Measurements from ENCODE around the gene SBF1.

The SBF1 gene

GRCh38 chr22:50467341-50467740, 7.5 kb downstream of the SBF1 start:
- H3K9ac ChIP-seq (ENCODE audit: low read length), result peak overlapping the region; percentile 8; the same call in 1 of the 2 replicates

GRCh38 chr22:50465066-50465930, 9.5 kb downstream of the SBF1 start:
- no peaks in the 10 kb centered on the region for H3K9me3 ChIP-seq (ENCODE audit: low read length)
- no peak overlapping the region for H3K4me2 ChIP-seq (ENCODE audit: low read length)
- peaks cover 34% of the 10 kb centered on the region for H3K4me1 ChIP-seq (ENCODE audit: insufficient read depth, low read length, severe bottlenecking)
- no peaks in the 10 kb centered on the region for H4K20me1 ChIP-seq (ENCODE audit: insufficient read depth, low read length)
- no peaks in the 10 kb centered on the region for H3F3A ChIP-seq (ENCODE audit: insufficient read depth, low read length)
- TF ChIP-seq, protein P1, sequence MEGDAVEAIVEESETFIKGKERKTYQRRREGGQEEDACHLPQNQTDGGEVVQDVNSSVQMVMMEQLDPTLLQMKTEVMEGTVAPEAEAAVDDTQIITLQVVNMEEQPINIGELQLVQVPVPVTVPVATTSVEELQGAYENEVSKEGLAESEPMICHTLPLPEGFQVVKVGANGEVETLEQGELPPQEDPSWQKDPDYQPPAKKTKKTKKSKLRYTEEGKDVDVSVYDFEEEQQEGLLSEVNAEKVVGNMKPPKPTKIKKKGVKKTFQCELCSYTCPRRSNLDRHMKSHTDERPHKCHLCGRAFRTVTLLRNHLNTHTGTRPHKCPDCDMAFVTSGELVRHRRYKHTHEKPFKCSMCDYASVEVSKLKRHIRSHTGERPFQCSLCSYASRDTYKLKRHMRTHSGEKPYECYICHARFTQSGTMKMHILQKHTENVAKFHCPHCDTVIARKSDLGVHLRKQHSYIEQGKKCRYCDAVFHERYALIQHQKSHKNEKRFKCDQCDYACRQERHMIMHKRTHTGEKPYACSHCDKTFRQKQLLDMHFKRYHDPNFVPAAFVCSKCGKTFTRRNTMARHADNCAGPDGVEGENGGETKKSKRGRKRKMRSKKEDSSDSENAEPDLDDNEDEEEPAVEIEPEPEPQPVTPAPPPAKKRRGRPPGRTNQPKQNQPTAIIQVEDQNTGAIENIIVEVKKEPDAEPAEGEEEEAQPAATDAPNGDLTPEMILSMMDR (IDR thresholded peaks at IDR 0.05; ENCODE audit: low read length), result no peak
- TF ChIP-seq EZH2 (IDR thresholded peaks at IDR 0.05; ENCODE audit: borderline replicate concordance, low read length), result no peak
- no peaks in the 10 kb centered on the region for H3K79me2 ChIP-seq (ENCODE audit: insufficient read depth, low read length)
- H3K4me3 ChIP-seq (ENCODE audit: low read depth, low read length, poor library complexity, severe bottlenecking), result no peak overlapping the region
- no peak overlapping the region for H2AFZ ChIP-seq (ENCODE audit: low read length)
- H3K36me3 ChIP-seq (ENCODE audit: insufficient read depth, low read length), result peaks cover 70% of the 10 kb centered on the region
- H3K9me2 ChIP-seq (ENCODE audit: low read depth, low read length), result no peaks in the 10 kb centered on the region
- no peaks in the 10 kb centered on the region for H3K27me3 ChIP-seq (ENCODE audit: insufficient read depth, low read length)
- no peak overlapping the region for H3K27ac ChIP-seq (ENCODE audit: low read depth, low read length, poor library complexity, severe bottlenecking)
- H3K9ac ChIP-seq (ENCODE audit: low read length), result no peak overlapping the region

More at GRCh38 chr22:50467341-50467740, 7.5 kb downstream of the SBF1 start:
- H3K9me2 ChIP-seq (ENCODE audit: low read depth, low read length), result no peaks in the 10 kb centered on the region
- peaks cover 9% of the 10 kb centered on the region for H3K79me2 ChIP-seq (ENCODE audit: insufficient read depth, low read length)
- peak overlapping the region; percentile 70; the same call in 1 of the 2 replicates for H3K4me2 ChIP-seq (ENCODE audit: low read length)
- TF ChIP-seq, protein P1 (IDR thresholded peaks at IDR 0.05; ENCODE audit: low read length), result no peak
- TF ChIP-seq EZH2 (IDR thresholded peaks at IDR 0.05; ENCODE audit: borderline replicate concordance, low read length), result no peak
- H3F3A ChIP-seq (ENCODE audit: insufficient read depth, low read length), result no peaks in the 10 kb centered on the region
- no peaks in the 10 kb centered on the region for H3K9me3 ChIP-seq (ENCODE audit: low read length)
- peaks cover 54% of the 10 kb centered on the region for H3K4me1 ChIP-seq (ENCODE audit: insufficient read depth, low read length, severe bottlenecking)
- no peaks in the 10 kb centered on the region for H4K20me1 ChIP-seq (ENCODE audit: insufficient read depth, low read length)
- H3K27me3 ChIP-seq (ENCODE audit: insufficient read depth, low read length), result no peaks in the 10 kb centered on the region
- H2AFZ ChIP-seq (ENCODE audit: low read length), result no peak overlapping the region
- H3K27ac ChIP-seq (ENCODE audit: low read depth, low read length, poor library complexity, severe bottlenecking), result peak overlapping the region; percentile 98
- H3K36me3 ChIP-seq (ENCODE audit: insufficient read depth, low read length), result peaks cover 51% of the 10 kb centered on the region
- H3K4me3 ChIP-seq (ENCODE audit: low read depth, low read length, poor library complexity, severe bottlenecking), result peak overlapping the region; percentile 52

DNA sequence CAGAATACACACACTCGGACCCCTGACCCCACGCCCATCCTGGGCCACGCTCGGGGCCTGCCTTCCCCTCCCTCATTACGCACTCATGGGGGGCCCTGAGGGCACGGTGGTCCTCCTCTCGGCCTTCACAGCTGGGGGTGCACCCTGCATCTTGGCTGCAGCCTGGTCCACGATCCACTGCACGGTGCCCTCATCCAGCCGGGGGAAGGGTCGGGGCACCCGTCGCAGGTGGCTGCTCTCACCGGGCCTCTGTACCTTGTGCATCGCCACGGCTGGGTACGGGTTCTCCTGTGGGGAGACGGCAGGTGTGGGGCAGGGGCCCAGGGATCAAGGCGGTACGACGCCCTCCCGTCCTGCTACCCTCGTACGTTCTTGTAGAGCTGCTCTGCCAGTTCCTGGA, 10.4 kb downstream of the SBF1 start:
- H3K27me3 ChIP-seq (ENCODE audit: insufficient read depth, low read length), result no peaks in the 10 kb centered on the region
- no peak overlapping the region for H3K4me3 ChIP-seq (ENCODE audit: low read depth, low read length, poor library complexity, severe bottlenecking)
- no peaks in the 10 kb centered on the region for H4K20me1 ChIP-seq (ENCODE audit: insufficient read depth, low read length)
- H3K9ac ChIP-seq (ENCODE audit: low read length), result no peak overlapping the region
- TF ChIP-seq, protein P1 (IDR thresholded peaks at IDR 0.05; ENCODE audit: low read length), result no peak
- TF ChIP-seq EZH2 (IDR thresholded peaks at IDR 0.05; ENCODE audit: borderline replicate concordance, low read length), result no peak
- H3K79me2 ChIP-seq (ENCODE audit: insufficient read depth, low read length), result no peaks in the 10 kb centered on the region
- no peak overlapping the region for H3K4me2 ChIP-seq (ENCODE audit: low read length)
- no peaks in the 10 kb centered on the region for H3K9me3 ChIP-seq (ENCODE audit: low read length)
- H3F3A ChIP-seq (ENCODE audit: insufficient read depth, low read length), result no peaks in the 10 kb centered on the region
- no peak overlapping the region for H2AFZ ChIP-seq (ENCODE audit: low read length)
- no peaks in the 10 kb centered on the region for H3K9me2 ChIP-seq (ENCODE audit: low read depth, low read length)
- H3K36me3 ChIP-seq (ENCODE audit: insufficient read depth, low read length), result peaks cover 78% of the 10 kb centered on the region
- peaks cover 26% of the 10 kb centered on the region for H3K4me1 ChIP-seq (ENCODE audit: insufficient read depth, low read length, severe bottlenecking)
- no peak overlapping the region for H3K27ac ChIP-seq (ENCODE audit: low read depth, low read length, poor library complexity, severe bottlenecking)
